ENCODE results near the gene UBE2M. TPM values are rescaled to one million over a fixed set of nuclear protein-coding genes. Genes with fewer than 3 reads are reported as not detected.

Gene UBE2M
- total and polyA plus RNA-seq, 2 experiments from 2014 or later = 27.6 to 64.5 TPM

DNA sequence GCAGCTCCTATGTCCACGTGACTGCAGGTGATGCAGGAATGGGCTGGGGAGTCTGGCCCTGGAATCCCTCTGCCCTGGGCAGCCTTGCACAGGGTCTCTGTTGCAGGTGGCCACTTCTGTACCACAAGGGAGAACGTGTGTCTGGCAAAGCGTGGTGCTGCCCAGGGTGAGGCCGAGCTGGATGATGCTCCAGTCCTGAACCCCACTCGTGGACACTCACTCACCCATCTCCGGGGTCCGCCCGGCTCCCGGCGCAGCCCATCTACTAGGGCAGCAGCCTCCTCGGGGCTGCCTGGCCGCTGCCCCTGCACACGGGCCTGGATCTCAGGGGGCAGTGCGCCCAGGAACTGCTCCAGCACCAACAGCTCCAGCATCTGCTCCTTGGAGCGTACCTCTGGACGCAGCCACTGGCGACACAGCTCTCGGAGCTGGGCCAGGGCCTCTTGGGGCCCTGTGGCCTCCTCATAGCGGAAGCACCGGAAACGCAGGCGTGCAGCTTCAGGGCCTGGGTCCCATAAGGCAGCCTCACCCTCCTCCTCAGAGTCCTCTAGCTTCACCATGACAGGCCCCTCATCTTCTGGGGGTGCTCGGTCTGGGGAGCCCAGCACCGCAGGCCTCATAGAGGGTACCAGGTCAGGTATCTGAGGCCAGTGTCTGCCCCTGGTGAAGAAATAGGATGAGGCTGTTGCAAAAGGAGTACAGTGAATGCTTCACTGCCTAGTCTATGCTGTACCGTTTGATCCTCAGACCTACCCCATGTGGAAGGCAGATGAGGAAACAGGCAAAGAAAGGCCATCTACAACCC, 12.6 kb upstream of the UBE2M start (continued):
- TF ChIP-seq, protein P1, sequence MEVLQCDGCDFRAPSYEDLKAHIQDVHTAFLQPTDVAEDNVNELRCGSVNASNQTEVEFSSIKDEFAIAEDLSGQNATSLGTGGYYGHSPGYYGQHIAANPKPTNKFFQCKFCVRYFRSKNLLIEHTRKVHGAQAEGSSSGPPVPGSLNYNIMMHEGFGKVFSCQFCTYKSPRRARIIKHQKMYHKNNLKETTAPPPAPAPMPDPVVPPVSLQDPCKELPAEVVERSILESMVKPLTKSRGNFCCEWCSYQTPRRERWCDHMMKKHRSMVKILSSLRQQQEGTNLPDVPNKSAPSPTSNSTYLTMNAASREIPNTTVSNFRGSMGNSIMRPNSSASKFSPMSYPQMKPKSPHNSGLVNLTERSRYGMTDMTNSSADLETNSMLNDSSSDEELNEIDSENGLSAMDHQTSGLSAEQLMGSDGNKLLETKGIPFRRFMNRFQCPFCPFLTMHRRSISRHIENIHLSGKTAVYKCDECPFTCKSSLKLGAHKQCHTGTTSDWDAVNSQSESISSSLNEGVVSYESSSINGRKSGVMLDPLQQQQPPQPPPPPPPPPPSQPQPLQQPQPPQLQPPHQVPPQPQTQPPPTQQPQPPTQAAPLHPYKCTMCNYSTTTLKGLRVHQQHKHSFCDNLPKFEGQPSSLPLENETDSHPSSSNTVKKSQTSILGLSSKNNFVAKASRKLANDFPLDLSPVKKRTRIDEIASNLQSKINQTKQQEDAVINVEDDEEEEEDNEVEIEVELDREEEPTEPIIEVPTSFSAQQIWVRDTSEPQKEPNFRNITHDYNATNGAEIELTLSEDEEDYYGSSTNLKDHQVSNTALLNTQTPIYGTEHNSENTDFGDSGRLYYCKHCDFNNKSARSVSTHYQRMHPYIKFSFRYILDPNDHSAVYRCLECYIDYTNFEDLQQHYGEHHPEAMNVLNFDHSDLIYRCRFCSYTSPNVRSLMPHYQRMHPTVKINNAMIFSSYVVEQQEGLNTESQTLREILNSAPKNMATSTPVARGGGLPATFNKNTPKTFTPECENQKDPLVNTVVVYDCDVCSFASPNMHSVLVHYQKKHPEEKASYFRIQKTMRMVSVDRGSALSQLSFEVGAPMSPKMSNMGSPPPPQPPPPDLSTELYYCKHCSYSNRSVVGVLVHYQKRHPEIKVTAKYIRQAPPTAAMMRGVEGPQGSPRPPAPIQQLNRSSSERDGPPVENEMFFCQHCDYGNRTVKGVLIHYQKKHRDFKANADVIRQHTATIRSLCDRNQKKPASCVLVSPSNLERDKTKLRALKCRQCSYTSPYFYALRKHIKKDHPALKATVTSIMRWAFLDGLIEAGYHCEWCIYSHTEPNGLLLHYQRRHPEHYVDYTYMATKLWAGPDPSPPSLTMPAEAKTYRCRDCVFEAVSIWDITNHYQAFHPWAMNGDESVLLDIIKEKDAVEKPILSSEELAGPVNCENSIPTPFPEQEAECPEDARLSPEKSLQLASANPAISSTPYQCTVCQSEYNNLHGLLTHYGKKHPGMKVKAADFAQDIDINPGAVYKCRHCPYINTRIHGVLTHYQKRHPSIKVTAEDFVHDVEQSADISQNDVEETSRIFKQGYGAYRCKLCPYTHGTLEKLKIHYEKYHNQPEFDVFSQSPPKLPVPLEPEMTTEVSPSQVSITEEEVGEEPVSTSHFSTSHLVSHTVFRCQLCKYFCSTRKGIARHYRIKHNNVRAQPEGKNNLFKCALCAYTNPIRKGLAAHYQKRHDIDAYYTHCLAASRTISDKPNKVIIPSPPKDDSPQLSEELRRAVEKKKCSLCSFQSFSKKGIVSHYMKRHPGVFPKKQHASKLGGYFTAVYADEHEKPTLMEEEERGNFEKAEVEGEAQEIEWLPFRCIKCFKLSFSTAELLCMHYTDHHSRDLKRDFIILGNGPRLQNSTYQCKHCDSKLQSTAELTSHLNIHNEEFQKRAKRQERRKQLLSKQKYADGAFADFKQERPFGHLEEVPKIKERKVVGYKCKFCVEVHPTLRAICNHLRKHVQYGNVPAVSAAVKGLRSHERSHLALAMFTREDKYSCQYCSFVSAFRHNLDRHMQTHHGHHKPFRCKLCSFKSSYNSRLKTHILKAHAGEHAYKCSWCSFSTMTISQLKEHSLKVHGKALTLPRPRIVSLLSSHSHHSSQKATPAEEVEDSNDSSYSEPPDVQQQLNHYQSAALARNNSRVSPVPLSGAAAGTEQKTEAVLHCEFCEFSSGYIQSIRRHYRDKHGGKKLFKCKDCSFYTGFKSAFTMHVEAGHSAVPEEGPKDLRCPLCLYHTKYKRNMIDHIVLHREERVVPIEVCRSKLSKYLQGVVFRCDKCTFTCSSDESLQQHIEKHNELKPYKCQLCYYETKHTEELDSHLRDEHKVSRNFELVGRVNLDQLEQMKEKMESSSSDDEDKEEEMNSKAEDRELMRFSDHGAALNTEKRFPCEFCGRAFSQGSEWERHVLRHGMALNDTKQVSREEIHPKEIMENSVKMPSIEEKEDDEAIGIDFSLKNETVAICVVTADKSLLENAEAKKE (CRISPR knock-in tag; IDR thresholded peaks at IDR 0.05) = no peak
- TF ChIP-seq NANOG (IDR thresholded peaks at IDR 0.05; ENCODE audit: borderline replicate concordance) (no peak), CREB1 (CRISPR knock-in tag; IDR thresholded peaks at IDR 0.05; ENCODE audit: low read depth) (no peak), POLR2AphosphoS5 (IDR thresholded peaks at IDR 0.05; ENCODE audit: low read depth) (no peak), EZH2 (IDR thresholded peaks at IDR 0.05; ENCODE audit: low read depth, unreplicated experiment) (no peak)

DNA sequence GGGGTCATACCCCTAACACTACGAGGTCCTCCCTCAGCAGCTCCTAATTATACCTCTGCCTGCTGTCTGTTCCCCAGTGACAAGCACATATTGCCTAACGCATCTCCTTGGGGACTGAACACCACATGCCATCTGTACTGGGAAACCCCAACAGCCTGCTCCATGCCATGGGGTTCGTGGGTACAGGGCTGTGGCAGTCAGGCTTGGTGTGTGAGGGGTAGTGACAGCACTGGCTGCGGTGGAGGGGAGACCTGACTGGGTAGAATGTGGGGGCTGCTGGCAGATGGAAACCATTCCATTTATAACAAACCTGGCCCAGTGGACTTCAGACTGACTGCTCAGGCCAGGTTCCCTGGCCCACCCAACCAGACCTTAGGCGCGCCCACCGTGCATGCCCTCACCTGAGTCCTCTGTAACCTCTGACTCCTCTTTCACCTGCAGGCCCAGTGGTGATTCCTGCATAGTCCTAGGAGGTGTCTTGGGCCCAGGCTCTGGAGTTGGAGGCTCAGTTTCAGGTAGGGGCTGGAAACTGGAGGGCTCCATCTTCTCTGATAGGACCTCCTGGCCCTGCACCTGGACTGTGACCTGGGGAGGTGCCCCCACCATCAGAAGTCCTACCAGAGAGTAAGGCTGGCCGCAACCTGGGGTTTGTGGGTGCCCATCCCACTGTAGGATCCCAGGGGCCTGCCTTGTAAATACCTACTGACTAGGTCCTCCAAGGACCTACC, 11.7 kb upstream of the UBE2M start:
- H3K27me3 Mint-ChIP-seq (ENCODE audit: insufficient read depth, low read depth, poor library complexity) = peaks cover 17% of the 10 kb centered on the region

More for the DNA sequence above, 11.7 kb upstream of the UBE2M start:
- no peaks in the 10 kb centered on the region for H3K9me2 ChIP-seq (ENCODE audit: insufficient read depth)
- no peaks in the 10 kb centered on the region for H4K20me1 ChIP-seq (replicated peaks; ENCODE audit: insufficient read depth)
- Mint-ChIP-seq H3K27ac (no peak overlapping the region), H3K4me3 (no peak overlapping the region), H3K9me3 (no peaks in the 10 kb centered on the region; the same call in 2 of the 3 replicates), H3K36me3 (ENCODE audit: low read depth) (peaks cover 21% of the 10 kb centered on the region), H3K4me1 (peaks cover 13% of the 10 kb centered on the region)
- H3K4me2 ChIP-seq = no peak overlapping the region
- no peaks in the 10 kb centered on the region for H3K36me3 ChIP-seq (ENCODE audit: insufficient read depth)
- no peak overlapping the region for H2AFZ ChIP-seq
- no peaks in the 10 kb centered on the region for H3K27me3 ChIP-seq (ENCODE audit: insufficient read depth)
- no peak for ATAC-seq
- H3K4me1 ChIP-seq (ENCODE audit: insufficient read depth) = peaks cover 12% of the 10 kb centered on the region
- DNase-seq (ENCODE audit: low spot score) = no peak
- TF ChIP-seq CREB1 (CRISPR knock-in tag; IDR thresholded peaks at IDR 0.05; ENCODE audit: low read depth) (no peak), EZH2 (IDR thresholded peaks at IDR 0.05; ENCODE audit: low read depth, unreplicated experiment) (no peak), NANOG (IDR thresholded peaks at IDR 0.05; ENCODE audit: borderline replicate concordance) (no peak)
- TF ChIP-seq, protein P2, sequence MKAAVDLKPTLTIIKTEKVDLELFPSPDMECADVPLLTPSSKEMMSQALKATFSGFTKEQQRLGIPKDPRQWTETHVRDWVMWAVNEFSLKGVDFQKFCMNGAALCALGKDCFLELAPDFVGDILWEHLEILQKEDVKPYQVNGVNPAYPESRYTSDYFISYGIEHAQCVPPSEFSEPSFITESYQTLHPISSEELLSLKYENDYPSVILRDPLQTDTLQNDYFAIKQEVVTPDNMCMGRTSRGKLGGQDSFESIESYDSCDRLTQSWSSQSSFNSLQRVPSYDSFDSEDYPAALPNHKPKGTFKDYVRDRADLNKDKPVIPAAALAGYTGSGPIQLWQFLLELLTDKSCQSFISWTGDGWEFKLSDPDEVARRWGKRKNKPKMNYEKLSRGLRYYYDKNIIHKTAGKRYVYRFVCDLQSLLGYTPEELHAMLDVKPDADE (IDR thresholded peaks at IDR 0.05) = no peak
- no peaks in the 10 kb centered on the region for H3K79me2 ChIP-seq (replicated peaks; ENCODE audit: insufficient read depth)
- H3K27ac ChIP-seq (ENCODE audit: low read depth) = no peak overlapping the region
- H3F3A ChIP-seq (replicated peaks; ENCODE audit: low read depth) = peaks cover 5% of the 10 kb centered on the region
- H3K4me3 ChIP-seq = no peak overlapping the region

Measured in GM23338 (cell line).